Spinal cord (tissue), 10 donors: ENCODE data around the gene ASB7. TPM values are rescaled to one million over a fixed set of nuclear protein-coding genes. Genes with fewer than 3 reads are reported as not detected.

Experiments
- DNase-seq, 6 donors: peaks; one replicate each; pipeline versions ENCODE4 v3.0.0 to v3.0.0-alpha.2; 2013 to 2015; ENCODE audit warnings: low spot score in 6 of 6, low read depth in 4 of 6
- H3K27ac ChIP-seq: one replicate; pipeline ENCODE4 v1.5.1; 2013; ENCODE audit warnings: low read depth, low read length, control low read depth
- H3K27me3 ChIP-seq: one replicate; pipeline ENCODE4 v1.6.1; 2013; ENCODE audit warnings: low read length; ENCODE audit not compliant: control insufficient read depth, insufficient read depth
- H3K36me3 ChIP-seq: one replicate; pipeline ENCODE4 v1.6.1; 2013; ENCODE audit warnings: low read length; ENCODE audit not compliant: control insufficient read depth, insufficient read depth
- H3K4me1 ChIP-seq: one replicate; pipeline ENCODE4 v1.6.1; 2013; ENCODE audit warnings: low read length; ENCODE audit not compliant: control insufficient read depth, insufficient read depth
- H3K4me3 ChIP-seq: one replicate; pipeline ENCODE4 v1.5.1; 2013; ENCODE audit warnings: low read depth, low read length, control low read depth
- H3K9me3 ChIP-seq: one replicate; pipeline ENCODE4 v1.6.1; 2013; ENCODE audit warnings: low read length; ENCODE audit not compliant: control insufficient read depth, insufficient read depth
- WGBS: methylation state at CpG from one replicate; pipeline ENCODE4 v1.1.5; 2013; ENCODE audit warnings: missing lambda C conversion rate; ENCODE audit not compliant: insufficient coverage; 5-methylcytosine and 5-hydroxymethylcytosine counted together
- polyA plus RNA-seq, 2 donors: library from polyadenylated mRNA; unstranded; fragments of 120-200 nt; gene quantifications; one replicate each; pipeline ENCODE4 v1.2.1, GENCODE V29; 2013; ENCODE audit not compliant: insufficient read length in 2 of 2
- small RNA-seq: library from RNA; depleted of rRNA; stranded (forward); fragments of <200 nt; gene quantifications from one replicate; pipeline ENCODE3, GENCODE V24; 2014; ENCODE audit warnings: low replicate concordance
- total RNA-seq, 2 donors: library from RNA; depleted of rRNA in 1 of 2; stranded (reverse); fragments of 120-200 nt in 1 of 2; fragments of >200 nt in 1 of 2; gene quantifications; one replicate each; pipeline versions ENCODE4 v1.2.3 to v1.2.4, GENCODE V29; 2013 to 2014
- donor health status: healthy.

The ASB7 gene
- total and polyA plus RNA-seq, 4 donors: 7.7 to 13.8 (median 11.9) TPM

DNA sequence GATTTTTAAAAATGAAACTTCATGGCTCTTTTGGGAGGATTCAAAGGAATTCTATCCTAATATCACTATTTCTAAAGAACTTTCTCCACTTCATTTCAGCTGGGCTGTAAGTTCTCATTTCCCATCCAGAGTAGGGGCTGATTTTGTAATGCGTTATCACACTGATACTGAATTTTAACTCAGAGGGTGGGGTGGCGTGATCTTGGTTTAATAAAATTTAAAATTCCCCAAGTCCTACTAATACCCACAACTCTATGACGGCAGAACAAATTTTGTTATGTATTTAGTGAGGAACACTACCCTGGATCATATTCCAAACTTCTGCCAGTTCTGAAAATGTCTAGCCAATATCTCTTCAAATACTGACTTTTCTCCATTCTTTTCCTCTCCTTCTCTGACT, 92.7 kb downstream of the ASB7 start:
- no CpG with 5 or more reads among the region's 3 CpGs for WGBS
- Histone ChIP-seq H3K4me3 (no peak overlapping the region), H3K27me3 (no peaks in the 10 kb centered on the region), H3K4me1 (no peaks in the 10 kb centered on the region), H3K36me3 (no peaks in the 10 kb centered on the region), H3K9me3 (no peaks in the 10 kb centered on the region), H3K27ac (no peak overlapping the region)
- no peak for DNase-seq

DNA sequence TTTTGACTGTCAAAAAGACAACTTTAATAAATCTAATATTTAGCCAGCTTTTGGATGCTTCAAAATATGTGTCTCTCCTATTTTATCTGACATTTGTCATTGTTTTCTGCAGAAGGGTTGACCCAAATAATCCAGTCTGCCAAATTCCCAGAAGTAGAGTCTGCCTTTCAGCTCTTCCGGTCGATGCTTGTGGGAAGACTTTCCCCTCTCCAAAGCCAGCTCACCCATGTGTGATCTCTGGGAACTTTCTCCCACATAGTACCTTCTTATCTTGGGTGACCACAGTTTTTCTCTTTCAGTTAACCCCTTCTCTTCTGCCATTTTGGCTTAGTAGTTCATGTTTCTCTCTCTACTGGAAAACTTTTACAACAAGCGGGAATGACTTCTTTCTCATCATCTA, 94.1 kb downstream of the ASB7 start:
- H3K9me3 ChIP-seq: no peaks in the 10 kb centered on the region
- H3K4me3 ChIP-seq: no peak overlapping the region
- no peak overlapping the region for H3K27ac ChIP-seq
- H3K4me1 ChIP-seq: no peaks in the 10 kb centered on the region
- no peaks in the 10 kb centered on the region for H3K27me3 ChIP-seq
- no peaks in the 10 kb centered on the region for H3K36me3 ChIP-seq
- WGBS: 83% methylated on average over 2 of the region's 3 CpGs
- DNase-seq: no peak

Small RNA genes within 50 kb of the gene (small RNA-seq; reads per million reads assigned to genes)
- gene RF00019 (not detected), gene RNU6-181P (not detected)

Other genes starting within 250 kb of the ASB7 start
- 1 to 10 TPM in 1 of 2 donors, under 1 TPM in 1; 0.28 to 1.1 TPM for gene CERS3, start 73.6 kb upstream of the ASB7 start, total RNA-seq
- under 1 TPM; 0.20 to 0.55 TPM for gene CERS3, start 73.6 kb upstream of the ASB7 start, polyA plus RNA-seq
- gene LINS1, start 405 bp upstream of the ASB7 start, total RNA-seq: 10 to 100 TPM; 29.6 to 34.0 TPM
- 10 to 100 TPM; 17.2 to 19.5 TPM for gene LINS1, start 405 bp upstream of the ASB7 start, polyA plus RNA-seq